Cortex of kidney (tissue), 1 donor: ENCODE measurements around the gene AGAP6.
"Not testable (repeated sequence)": the region's sequence is repeated elsewhere in the genome, so short reads cannot be mapped to it uniquely, and the experiment has no call there.

Experiments used
- DNase-seq: peaks from one replicate; lab custom pipeline; 2025; lab: John Stamatoyannopoulos, UW

Gene AGAP6

GRCh38 chr10:50024716-50025383 lies 36.6 kb downstream of the AGAP6 start:
- not testable (repeated sequence) for DNase-seq

GRCh38 chr10:50025627-50026026 lies 37.4 kb downstream of the AGAP6 start:
- no peak for DNase-seq

- no peak for DNase-seq
These were observed 39.0 kb downstream of the AGAP6 start for GRCh38 chr10:50027195-50027594.

GRCh38 chr10:50033481-50033880 lies 45.3 kb downstream of the AGAP6 start:
- DNase-seq: no peak

- not testable (repeated sequence) for DNase-seq
These were observed 47.1 kb downstream of the AGAP6 start for GRCh38 chr10:50035337-50035736.

GRCh38 chr10:50044941-50045664 lies 56.9 kb downstream of the AGAP6 start:
- no peak for DNase-seq

GRCh38 chr10:50046457-50046856 lies 58.3 kb downstream of the AGAP6 start:
- DNase-seq: not testable (repeated sequence)

- not testable (repeated sequence) for DNase-seq
These were observed 59.4 kb downstream of the AGAP6 start for GRCh38 chr10:50047594-50047993.

GRCh38 chr10:50051995-50052660 lies 63.9 kb downstream of the AGAP6 start:
- DNase-seq: not testable (repeated sequence)

GRCh38 chr10:50052778-50053376 lies 64.7 kb downstream of the AGAP6 start:
- DNase-seq: not testable (repeated sequence)

GRCh38 chr10:50055494-50056292 lies 67.5 kb downstream of the AGAP6 start:
- not testable (repeated sequence) for DNase-seq

GRCh38 chr10:50056654-50057053 lies 68.4 kb downstream of the AGAP6 start:
- not testable (repeated sequence) for DNase-seq

GRCh38 chr10:50058727-50059126 lies 70.5 kb downstream of the AGAP6 start:
- not testable (repeated sequence) for DNase-seq

GRCh38 chr10:50059946-50060345 lies 71.7 kb downstream of the AGAP6 start:
- not testable (repeated sequence) for DNase-seq
